LoVo (cell line): ENCODE data around the gene SRC.
"Not testable (repeated sequence)": the region's sequence is repeated elsewhere in the genome, so short reads cannot be mapped to it uniquely, and the experiment has no call there.

Experiments used
- DNase-seq: peaks from one replicate; pipeline ENCODE4 v3.0.0-alpha.2; 2016; ENCODE audit warnings: low spot score

SRC gene

DNA sequence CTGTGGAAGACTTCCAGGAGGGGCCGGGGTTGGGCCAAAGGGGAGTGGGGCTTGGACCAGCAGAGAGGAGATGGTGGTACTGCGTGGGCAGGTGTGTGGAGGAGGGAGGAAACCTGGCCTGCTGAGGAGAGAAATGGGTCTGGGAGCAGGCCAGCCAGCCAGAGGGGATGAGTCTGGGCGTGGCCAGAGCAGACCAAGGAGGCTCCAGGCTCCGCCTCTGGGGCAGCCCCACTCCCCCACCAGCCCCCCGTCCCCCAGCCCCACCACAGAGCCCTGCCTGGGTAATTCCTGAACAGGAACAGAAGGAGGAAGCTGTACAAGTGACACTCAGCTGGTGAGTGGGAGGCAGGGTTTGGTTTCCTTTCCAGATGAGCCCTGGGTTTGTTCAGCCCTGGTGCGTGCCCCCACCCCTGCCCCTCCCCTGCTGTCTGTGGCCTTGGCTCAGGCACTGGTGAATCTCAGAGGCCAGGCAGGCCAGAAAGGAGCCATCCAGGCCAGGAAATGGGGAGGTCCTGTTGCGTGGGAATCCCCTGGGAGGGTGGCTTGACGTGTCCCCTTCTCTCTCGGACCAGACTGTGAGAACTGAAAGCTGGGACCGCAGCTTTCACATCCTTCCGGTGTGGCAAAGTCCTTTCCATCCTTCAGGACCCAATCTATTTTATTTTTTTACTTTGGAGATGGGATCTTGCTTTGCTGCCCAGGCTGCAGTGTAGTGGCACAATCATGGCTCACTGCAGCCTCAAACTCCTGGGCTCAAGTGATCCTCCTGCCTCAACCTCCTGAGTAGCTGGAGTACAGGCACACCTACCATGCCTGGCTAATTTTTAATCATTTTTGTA lies 9.4 kb upstream of the SRC start:
- no peak for DNase-seq

- no peak for DNase-seq
Measured at GRCh38 chr20:37337208-37337991, 8.5 kb upstream of the SRC start.

- not testable (repeated sequence) for DNase-seq
Measured at GRCh38 chr20:37338380-37338779, 7.6 kb upstream of the SRC start.

- DNase-seq, result no peak
Measured at GRCh38 chr20:37339208-37339607, 6.7 kb upstream of the SRC start.

DNA sequence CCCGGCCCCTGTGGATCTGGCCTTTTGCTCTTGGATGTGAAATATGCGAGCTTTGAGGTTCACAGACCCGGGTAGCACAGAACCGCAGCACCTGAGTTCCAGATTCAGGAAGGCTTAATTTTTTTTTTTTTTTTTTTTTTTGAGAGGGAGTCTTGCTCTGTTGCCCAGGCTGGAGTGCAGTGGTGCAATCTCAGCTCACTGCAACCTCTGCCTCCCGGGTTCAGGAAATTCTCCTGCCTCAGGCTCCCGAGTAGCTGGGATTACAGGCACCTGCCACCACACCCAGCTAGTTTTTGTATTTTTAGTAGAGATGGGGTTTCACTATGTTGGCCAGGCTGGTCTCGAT lies 6.2 kb upstream of the SRC start:
- not testable (repeated sequence) for DNase-seq

GRCh38 chr20:37340998-37341397 lies 4.9 kb upstream of the SRC start:
- no peak for DNase-seq

DNA sequence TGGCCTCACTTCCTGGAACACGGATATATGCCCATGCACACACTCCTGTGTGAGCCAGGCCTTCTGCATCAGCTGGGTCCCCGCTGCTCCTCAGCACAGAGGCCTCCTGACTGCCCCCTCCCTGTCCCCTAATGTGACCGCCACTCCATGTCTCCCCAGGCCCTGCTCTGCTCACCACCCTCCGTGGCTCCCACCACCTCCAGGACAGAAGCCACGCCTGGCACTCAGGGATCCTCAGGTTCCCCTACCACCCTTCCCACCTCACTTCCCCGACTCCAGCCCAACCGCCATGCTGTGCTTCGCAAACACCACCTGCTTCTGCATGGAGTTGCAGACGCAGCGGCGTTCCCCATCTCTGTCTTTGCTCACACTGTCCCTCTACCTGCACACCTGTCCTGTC lies 4.3 kb upstream of the SRC start:
- DNase-seq, result no peak

- DNase-seq, result no peak
Measured at GRCh38 chr20:37342231-37343177, 3.4 kb upstream of the SRC start.

DNA sequence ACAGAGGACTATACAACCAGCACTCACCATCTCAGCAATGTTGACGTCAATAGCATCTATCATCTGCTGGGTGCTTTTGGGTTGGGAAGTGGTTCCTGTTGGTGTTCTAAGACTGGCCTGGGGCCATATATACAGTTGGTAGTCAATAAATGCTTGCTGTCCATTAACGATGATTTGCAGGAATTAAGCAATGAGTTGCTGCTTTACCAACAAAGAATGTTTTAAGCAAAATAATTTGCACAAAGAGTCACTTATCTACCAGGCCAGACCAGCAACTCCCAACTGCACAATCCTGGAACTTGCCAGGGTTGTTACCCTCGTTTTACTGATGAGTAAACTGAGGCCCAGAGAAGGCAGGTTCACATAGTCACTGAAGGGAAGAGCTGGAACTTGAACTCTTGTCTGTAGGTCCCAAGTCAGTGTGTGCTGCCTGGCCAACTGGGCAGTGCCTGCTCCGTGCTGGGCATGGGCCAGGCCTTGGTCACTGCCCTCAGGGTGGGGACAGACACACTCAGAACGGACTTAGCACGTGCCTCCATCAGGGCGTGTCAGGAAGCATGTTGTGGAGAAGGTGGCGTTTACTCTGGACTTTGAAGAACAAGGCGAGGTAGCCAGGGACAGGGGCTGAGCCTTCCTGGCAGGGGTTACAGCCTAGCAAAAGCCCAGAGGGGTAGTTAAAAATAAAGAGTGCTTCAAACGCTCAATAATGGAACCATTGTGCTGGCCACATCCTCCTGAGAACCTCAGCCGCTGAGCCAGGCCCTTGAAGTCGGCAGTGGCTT lies 2.5 kb upstream of the SRC start:
- peak; percentile 71 for DNase-seq

- no peak for DNase-seq
Measured at GRCh38 chr20:37343994-37344355, 2.0 kb upstream of the SRC start.

- peak; percentile 77 for DNase-seq
Measured at GRCh38 chr20:37344506-37345338, 1.2 kb upstream of the SRC start.

DNA sequence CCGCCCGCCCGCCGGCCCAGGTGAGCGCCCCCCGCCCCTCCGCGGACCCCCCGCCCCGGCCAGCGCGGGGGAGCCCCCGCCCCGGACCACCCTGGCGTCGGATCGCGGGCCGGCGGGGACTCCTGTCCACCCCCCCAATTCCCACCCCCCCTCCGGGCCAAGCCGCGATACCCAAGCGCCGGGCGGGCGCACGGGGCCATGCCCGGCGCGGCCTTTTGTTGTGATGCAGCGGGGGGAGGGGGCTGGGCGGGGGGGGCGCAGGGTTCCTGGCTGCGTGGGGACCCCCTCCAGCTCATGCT lies 245 bp downstream of the SRC start:
- DNase-seq, result no peak

- DNase-seq, result no peak
Measured at GRCh38 chr20:37346535-37347346, 801 bp downstream of the SRC start.

GRCh38 chr20:37347347-37347823 lies 1.4 kb downstream of the SRC start:
- DNase-seq, result no peak

DNA sequence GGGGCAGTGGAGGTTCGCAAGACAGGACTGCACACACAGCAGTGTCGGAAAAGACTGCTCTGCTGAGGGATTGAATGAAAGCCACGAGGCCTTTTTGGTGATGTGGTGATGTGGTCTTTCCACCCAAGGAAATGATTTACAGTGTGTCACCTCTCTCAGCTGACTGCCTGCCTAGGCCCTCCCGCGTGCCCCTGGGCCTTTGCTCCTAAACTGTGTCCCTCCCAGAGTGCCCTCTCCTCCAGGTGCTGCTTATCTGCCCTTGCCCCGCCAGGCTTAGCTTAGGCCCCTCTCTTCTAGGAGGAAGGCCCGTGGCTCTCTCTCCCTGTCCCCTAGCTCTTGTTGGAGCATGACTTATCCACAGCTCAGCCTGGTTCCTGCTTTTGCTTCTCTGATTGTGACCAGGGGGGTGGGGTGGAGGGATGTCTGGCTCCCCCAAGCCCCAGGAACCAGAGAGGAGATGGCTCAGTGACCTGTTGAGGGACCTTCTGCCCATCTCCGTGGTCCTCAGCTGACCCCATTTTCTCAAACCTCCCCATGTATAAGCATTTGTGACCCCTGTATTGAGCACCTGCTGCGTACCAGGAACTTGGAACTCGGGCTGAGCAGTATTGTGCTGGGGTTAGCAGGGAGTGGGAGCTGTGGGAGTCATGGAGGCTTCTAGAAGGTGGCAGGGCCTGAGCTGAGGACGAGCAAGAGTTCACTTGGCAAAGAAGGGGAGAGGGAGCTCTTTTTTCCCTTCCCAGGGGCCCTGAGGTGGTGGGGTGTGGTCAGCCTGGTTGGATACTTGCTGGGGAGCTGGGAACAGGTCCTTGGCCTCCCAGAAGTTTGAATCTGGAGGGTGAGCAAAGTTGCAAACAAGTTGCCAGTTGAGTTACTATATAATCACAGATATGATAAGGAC lies 2.2 kb downstream of the SRC start:
- no peak for DNase-seq

GRCh38 chr20:37348792-37349516 lies 3.0 kb downstream of the SRC start:
- DNase-seq, result no peak

GRCh38 chr20:37349517-37350491 lies 3.9 kb downstream of the SRC start:
- DNase-seq, result no peak
